Caco-2 (cell line): ENCODE measurements around the gene ENOX1. TPM values are rescaled to one million over a fixed set of nuclear protein-coding genes. Genes with fewer than 3 reads are reported as not detected.
A peak's percentile ranks its signal among the peaks of the same experiment; 100 is the strongest.

Source experiments
- BruUV-seq: library from RNA; stranded (reverse); fragments of 400-500 nt; replicated peaks from 2 replicates; lab custom pipeline; 2021; lab: Mats Ljungman, UMichigan
- CTCF ChIA-PET: fragments of 300-600 bp; sonication (Branson Sonifier 250); formaldehyde crosslinking; loops from one replicate; lab custom pipeline; 2022; ENCODE audit warnings: antibody characterized with exemption; lab: Charles Lee
- POLR2A ChIA-PET: fragments of 300-600 bp; sonication (Branson Sonifier 250); formaldehyde crosslinking; loops from one replicate; lab custom pipeline; 2022; ENCODE audit warnings: antibody characterized with exemption; lab: Charles Lee
- DNase-seq, 2 experiments: peaks; one replicate each; pipeline versions ENCODE4 v3.0.0 to v3.0.0-alpha.2; 2020 to 2022
- H3K27me3 ChIP-seq: replicated peaks from 2 replicates; pipeline ENCODE4 v1.6.0; 2011; ENCODE audit warnings: low read length; ENCODE audit not compliant: control insufficient read depth, insufficient read depth
- H3K36me3 ChIP-seq: 2 replicates; pipeline ENCODE4 v1.5.1; 2011; ENCODE audit warnings: low read length; ENCODE audit not compliant: control insufficient read depth, insufficient read depth
- H3K4me1 ChIP-seq: fragments of 250-450 bp; sonication (Bioruptor Pico); 2 replicates; pipeline ENCODE4 v1.5.1; 2020; ENCODE audit warnings: mild to moderate bottlenecking
- H3K4me3 ChIP-seq: 2 replicates; pipeline ENCODE4 v1.5.1; 2011; ENCODE audit warnings: low read depth, mild to moderate bottlenecking, control low read depth, low read length
- H3K9me3 ChIP-seq: fragments of 250-450 bp; sonication (Bioruptor Pico); 2 replicates; pipeline ENCODE4 v1.5.1; 2020; ENCODE audit warnings: mild to moderate bottlenecking, moderate library complexity
- H3K27ac Mint-ChIP-seq: one replicate; pipeline ENCODE4 v1.8.0; 2022; ENCODE audit warnings: mixed read lengths; ENCODE audit not compliant: unreplicated experiment
- H3K27me3 Mint-ChIP-seq: one replicate; pipeline ENCODE4 v1.8.0; 2022; ENCODE audit warnings: mixed read lengths; ENCODE audit not compliant: insufficient read depth, unreplicated experiment
- H3K36me3 Mint-ChIP-seq: one replicate; pipeline ENCODE4 v1.8.0; 2022; ENCODE audit warnings: mild to moderate bottlenecking, mixed read lengths; ENCODE audit not compliant: insufficient read depth, unreplicated experiment
- H3K4me1 Mint-ChIP-seq: one replicate; pipeline ENCODE4 v1.8.0; 2022; ENCODE audit warnings: low read depth, mixed read lengths; ENCODE audit not compliant: unreplicated experiment
- H3K4me3 Mint-ChIP-seq: one replicate; pipeline ENCODE4 v1.8.0; 2022; ENCODE audit warnings: mild to moderate bottlenecking, moderate library complexity, mixed read lengths; ENCODE audit not compliant: unreplicated experiment
- H3K9me3 Mint-ChIP-seq: one replicate; pipeline ENCODE4 v1.8.0; 2022; ENCODE audit warnings: mixed read lengths; ENCODE audit not compliant: unreplicated experiment
- intact Hi-C: fragments of 100-400 bp; cut with micrococcal nuclease; formaldehyde crosslinking; loops from one replicate; pipeline ENCODE4 v1.10.0; 2022; ENCODE audit not compliant: unreplicated experiment
- total RNA-seq: library from RNA; stranded (reverse); gene quantifications from 2 replicates; pipeline ENCODE4 v1.2.3, GENCODE V29; 2022
- TF ChIP-seq, protein P1 (sequence below), 2 experiments: fragments of 200-600 bp in 1 of 2; IDR thresholded peaks; 1 replicate in 1 of 2; 2 replicates in 1 of 2; pipeline versions ENCODE4 v1.5.1 to v1.8.0; 2011 to 2022; ENCODE audit warnings: antibody characterized with exemption in 1 of 2, control low read depth in 1 of 2, inconsistent platforms in 1 of 2, low read depth in 1 of 2, low read length in 1 of 2, mild to moderate bottlenecking in 1 of 2, moderate library complexity in 1 of 2; ENCODE audit not compliant: insufficient read depth in 1 of 2, severe bottlenecking in 1 of 2, unreplicated experiment in 1 of 2

ENOX1 gene
- total RNA-seq, 1 experiment from 2014 or later = 9.1 TPM

DNA sequence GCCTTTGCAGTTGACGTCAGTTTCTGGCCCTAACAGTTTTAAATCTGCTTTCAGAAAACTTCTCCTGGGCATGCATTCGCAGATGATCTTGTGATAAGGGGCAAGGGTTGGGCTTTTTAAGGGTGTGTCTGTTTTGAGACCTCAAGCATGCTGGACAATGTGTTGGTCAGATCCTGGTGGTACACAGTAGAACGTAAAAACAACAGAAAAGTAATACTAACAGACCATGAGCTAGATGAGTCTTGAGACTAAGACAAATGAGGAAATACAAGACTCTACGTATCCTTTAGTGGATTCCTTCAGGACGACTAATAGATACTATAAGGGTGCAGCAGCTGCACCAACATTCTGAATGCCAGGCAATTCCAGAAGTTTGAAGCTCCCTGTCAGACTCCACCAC lies 525.8 kb downstream of the ENOX1 start:
- Histone ChIP-seq H3K9me3 (no peaks in the 10 kb centered on the region), H3K4me1 (peaks cover 8% of the 10 kb centered on the region), H3K4me3 (no peak overlapping the region), H3K27me3 (no peaks in the 10 kb centered on the region), H3K36me3 (no peaks in the 10 kb centered on the region)
- DNase-seq = no peak
- H3K4me3 Mint-ChIP-seq = no peak overlapping the region
- no peak overlapping the region for H3K27ac Mint-ChIP-seq
- TF ChIP-seq, protein P1, sequence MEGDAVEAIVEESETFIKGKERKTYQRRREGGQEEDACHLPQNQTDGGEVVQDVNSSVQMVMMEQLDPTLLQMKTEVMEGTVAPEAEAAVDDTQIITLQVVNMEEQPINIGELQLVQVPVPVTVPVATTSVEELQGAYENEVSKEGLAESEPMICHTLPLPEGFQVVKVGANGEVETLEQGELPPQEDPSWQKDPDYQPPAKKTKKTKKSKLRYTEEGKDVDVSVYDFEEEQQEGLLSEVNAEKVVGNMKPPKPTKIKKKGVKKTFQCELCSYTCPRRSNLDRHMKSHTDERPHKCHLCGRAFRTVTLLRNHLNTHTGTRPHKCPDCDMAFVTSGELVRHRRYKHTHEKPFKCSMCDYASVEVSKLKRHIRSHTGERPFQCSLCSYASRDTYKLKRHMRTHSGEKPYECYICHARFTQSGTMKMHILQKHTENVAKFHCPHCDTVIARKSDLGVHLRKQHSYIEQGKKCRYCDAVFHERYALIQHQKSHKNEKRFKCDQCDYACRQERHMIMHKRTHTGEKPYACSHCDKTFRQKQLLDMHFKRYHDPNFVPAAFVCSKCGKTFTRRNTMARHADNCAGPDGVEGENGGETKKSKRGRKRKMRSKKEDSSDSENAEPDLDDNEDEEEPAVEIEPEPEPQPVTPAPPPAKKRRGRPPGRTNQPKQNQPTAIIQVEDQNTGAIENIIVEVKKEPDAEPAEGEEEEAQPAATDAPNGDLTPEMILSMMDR (IDR thresholded peaks at IDR 0.05; ENCODE audit: insufficient read depth in 1 of 2, low read depth in 1 of 2, low read length in 1 of 2, severe bottlenecking in 1 of 2, unreplicated experiment in 1 of 2) = no peak
- no peaks in the 10 kb centered on the region for H3K36me3 Mint-ChIP-seq
- no peaks in the 10 kb centered on the region for H3K27me3 Mint-ChIP-seq
- ChIA-PET POLR2A (no interaction called here), CTCF (no interaction called here)
- no TSS peak for BruUV-seq
- H3K4me1 Mint-ChIP-seq = no peaks in the 10 kb centered on the region
- intact Hi-C loops = no loop called here
- H3K9me3 Mint-ChIP-seq = no peaks in the 10 kb centered on the region

DNA sequence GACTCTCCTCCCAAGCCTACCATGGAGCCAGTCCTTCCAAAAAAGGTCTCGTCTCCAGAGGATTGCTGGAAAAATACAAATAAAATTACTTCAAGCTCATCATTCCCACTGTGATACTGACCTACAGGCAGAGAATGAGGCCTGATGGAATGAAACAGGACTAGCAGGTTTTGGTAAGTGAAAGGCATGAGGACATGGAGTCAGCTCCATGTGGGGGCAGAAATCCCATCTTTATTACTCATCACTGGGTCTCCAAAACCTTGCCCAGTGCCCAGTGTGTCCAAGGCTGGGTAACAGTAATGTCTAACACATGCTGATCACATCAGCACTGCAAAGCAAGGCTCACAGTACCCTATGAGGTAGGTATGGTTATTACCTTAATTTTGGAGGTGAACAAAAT lies 528.0 kb downstream of the ENOX1 start:
- BruUV-seq = no TSS peak
- Mint-ChIP-seq H3K4me1 (no peaks in the 10 kb centered on the region), H3K36me3 (no peaks in the 10 kb centered on the region), H3K4me3 (no peak overlapping the region), H3K9me3 (no peaks in the 10 kb centered on the region), H3K27me3 (no peaks in the 10 kb centered on the region), H3K27ac (peak overlapping the region; percentile 11)
- Histone ChIP-seq H3K4me1 (peaks cover 8% of the 10 kb centered on the region), H3K9me3 (no peaks in the 10 kb centered on the region), H3K4me3 (no peak overlapping the region), H3K27me3 (no peaks in the 10 kb centered on the region), H3K36me3 (no peaks in the 10 kb centered on the region)
- ChIA-PET CTCF (interaction anchor here (1.1 kb wide), 1 partner anchor 11 kb away, joined by 3 read pairs; no protein-coding TSS in a partner anchor), POLR2A (no interaction called here)
- intact Hi-C loops = no loop called here
- DNase-seq = no peak
- TF ChIP-seq, protein P1 (IDR thresholded peaks at IDR 0.05; ENCODE audit: insufficient read depth in 1 of 2, low read depth in 1 of 2, low read length in 1 of 2, severe bottlenecking in 1 of 2, unreplicated experiment in 1 of 2) = no peak

DNA sequence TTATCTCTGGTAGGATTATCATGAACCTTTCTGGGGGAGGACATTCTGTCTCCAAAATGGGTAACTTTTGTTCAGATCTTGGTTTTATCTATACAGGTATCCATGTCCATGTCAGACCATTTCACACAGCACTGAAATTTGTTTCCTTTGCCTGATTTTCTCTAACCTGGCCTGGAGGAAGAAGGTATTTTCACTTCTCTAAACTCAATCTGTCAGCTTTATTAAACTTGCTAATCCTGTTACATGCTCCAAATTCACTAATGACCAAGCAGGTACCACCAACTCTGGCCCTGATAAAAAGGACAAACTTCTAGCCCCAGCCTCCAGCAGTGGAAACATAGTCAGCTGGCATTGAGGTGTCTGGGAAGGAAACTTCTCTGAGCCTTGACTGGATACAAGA lies 529.0 kb downstream of the ENOX1 start:
- Mint-ChIP-seq H3K9me3 (no peaks in the 10 kb centered on the region), H3K4me1 (no peaks in the 10 kb centered on the region), H3K36me3 (no peaks in the 10 kb centered on the region), H3K4me3 (no peak overlapping the region), H3K27me3 (no peaks in the 10 kb centered on the region), H3K27ac (peak overlapping the region; percentile 11)
- no peak for DNase-seq
- H3K9me3 ChIP-seq = no peaks in the 10 kb centered on the region
- no peaks in the 10 kb centered on the region for H3K36me3 ChIP-seq
- H3K4me1 ChIP-seq = peaks cover 5% of the 10 kb centered on the region
- TF ChIP-seq, protein P1 (IDR thresholded peaks at IDR 0.05; ENCODE audit: insufficient read depth in 1 of 2, low read depth in 1 of 2, low read length in 1 of 2, severe bottlenecking in 1 of 2, unreplicated experiment in 1 of 2) = no peak
- POLR2A ChIA-PET = no interaction called here
- CTCF ChIA-PET = no interaction called here
- no peak overlapping the region for H3K4me3 ChIP-seq
- no TSS peak for BruUV-seq
- intact Hi-C loops = no loop called here
- no peaks in the 10 kb centered on the region for H3K27me3 ChIP-seq
